SIG-M5 treated with dmso at 0.1 percent for 504 hours (cell line): ENCODE measurements around the gene CECR2.

ENCODE experiments used
- DNase-seq: peaks from one replicate; lab custom pipeline; 2025; ENCODE audit not compliant: unreplicated experiment; lab: John Stamatoyannopoulos, UW

CECR2 gene

GRCh38 chr22:17369439-17370025 lies at the start of gene CECR2:
Gene CECR2, plus strand, starts transcription at chr22:17369460. Its CDS starts 324 bp downstream, at chr22:17369784.
- no peak for DNase-seq

DNA sequence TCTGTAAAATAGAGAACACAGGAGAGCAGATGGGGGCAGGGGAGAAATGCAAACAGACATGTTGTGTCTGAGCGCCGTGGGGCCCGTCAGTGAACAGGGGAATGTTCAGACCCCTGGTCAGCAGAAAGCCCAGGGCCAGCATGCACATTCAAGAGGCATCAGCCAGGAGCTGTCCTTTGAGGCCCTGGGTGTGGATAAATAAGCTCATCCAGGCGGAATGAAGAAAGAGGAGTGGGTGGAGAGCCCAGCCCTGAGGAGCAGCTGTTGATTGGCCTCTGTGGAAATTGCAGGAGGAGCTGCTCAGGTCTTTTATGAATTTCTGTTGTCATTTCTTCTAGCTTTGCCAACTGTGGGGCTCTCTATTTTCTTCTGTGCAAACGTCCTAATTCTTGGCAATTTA lies 49.7 kb upstream of the CECR2 start:
- no peak for DNase-seq

GRCh38 chr22:17322511-17322910 lies 46.7 kb upstream of the CECR2 start:
- no peak for DNase-seq

DNA sequence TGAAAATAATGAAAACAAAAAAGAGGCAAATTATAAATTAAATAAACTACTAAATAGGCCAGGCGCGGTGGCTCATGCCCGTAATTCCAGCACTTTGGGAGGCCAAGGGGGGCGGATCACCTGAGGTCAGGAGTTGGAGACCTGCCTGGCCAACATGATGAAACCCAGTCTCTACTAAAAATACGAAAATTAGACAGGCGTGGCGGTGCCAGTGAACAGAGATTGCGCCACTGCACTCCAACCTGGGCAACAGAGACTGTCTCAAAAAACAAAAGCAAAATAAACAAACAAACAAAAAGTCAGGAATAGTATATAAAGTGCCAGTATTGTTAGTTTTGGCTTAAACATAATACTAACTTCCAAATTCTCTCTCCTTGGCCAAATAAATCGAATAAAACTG lies 37.6 kb upstream of the CECR2 start:
- DNase-seq, result no peak

GRCh38 chr22:17332109-17332800 lies 37.0 kb upstream of the CECR2 start:
- DNase-seq, result no peak

DNA sequence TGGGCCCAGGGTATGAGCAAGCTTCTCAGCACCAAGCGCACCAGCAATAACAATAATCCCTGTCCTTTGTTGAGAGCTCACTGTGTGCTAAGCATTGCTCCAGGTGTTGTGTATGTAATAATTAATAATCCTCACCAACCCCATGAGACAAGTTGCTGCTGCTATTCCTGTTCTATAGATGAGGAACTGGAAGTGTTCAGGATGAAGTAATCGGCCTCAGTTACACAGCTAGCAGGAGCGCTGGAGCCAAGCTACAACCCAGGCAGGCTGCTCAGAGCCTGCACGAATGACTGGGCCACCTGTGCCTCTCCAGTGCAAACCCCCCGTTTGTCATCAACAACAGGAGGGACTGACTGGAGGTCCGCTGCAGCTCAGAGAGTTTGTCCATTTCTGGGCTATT lies 35.2 kb upstream of the CECR2 start:
- DNase-seq, result peak; percentile 53

DNA sequence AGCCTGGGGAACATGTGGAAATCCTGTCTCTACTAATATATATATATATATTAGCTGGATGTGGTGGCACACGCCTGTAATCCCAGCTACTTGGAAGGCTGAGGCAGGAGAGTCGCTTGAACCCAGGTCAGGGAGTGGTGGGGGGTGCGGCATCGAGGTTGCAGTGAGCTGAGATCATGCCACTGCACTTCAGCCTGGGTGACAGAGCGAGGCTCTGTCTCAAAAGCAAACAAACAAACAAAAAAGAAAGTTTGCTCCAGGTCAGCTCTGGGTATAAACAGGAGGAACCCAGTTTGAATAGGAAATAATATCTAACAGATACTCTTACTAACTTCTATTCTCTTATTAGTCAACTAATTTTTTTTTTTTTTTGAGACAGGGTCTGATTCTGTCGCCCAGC lies 34.3 kb upstream of the CECR2 start:
- DNase-seq, result no peak

DNA sequence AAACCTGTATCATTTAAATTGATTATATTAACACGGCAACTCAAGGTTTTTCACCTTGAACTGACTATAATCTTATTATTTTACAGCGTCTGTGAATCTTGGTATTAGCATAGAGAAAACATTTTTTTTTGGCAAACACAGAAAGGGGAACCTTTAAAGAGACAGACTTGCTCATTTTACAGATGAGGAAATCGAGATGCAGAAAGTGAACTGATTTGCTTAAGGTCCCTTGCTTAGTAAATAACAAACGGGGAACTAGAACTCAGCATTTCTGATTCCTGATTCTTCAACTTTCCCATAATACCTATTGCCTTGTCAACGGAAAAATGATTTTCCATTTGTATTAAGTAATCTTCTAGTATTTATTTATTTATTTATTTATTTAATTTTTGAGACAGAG lies 33.2 kb upstream of the CECR2 start:
- peak; percentile 37 for DNase-seq

GRCh38 chr22:17337639-17338038 lies 31.6 kb upstream of the CECR2 start:
- DNase-seq, result no peak

- DNase-seq, result peak; percentile 85
These were observed 30.1 kb upstream of the CECR2 start for GRCh38 chr22:17339095-17339693.

- no peak for DNase-seq
These were observed 26.9 kb upstream of the CECR2 start for GRCh38 chr22:17342361-17342760.

DNA sequence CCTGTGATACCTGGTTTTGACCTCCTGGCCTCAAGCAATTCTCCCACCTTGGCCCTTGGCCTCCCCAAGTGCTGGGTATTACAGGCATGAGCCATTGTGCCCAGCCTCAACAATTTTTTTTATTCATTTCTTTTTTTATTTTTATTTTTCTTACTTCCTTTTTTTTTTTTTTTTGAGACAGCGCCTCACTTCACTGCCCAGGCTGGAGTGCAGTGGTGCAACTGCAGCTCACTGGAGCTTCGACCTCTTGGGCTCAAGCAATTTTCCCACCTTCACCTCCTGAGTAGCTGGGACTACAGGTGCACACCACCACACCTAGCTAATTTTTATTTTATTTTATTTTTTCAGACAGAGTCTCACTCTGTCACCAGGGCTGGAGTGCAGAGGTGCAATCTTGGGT lies 25.5 kb upstream of the CECR2 start:
- DNase-seq, result no peak

GRCh38 chr22:17346578-17346977 lies 22.7 kb upstream of the CECR2 start:
- no peak for DNase-seq

DNA sequence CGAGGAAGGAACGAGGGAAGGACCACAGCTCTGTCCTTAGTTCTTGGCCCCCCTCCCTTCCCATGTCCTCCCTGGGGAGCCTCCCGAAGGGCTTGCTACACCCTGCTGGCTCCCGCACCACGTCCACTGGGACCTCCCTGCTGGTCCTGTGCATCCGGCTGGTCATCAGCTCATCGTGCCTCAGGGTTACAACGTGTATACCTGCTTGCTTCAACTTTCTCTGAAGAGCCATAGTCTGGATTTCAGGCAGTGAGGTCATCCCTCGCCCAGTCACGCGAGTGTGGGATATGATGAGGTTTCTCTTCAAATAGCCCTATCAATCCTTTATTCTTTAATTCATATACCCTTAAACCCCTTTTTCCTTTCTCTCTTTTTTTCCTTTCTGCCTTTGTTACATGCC lies 21.5 kb upstream of the CECR2 start:
- DNase-seq, result no peak

- no peak for DNase-seq
These were observed 20.7 kb upstream of the CECR2 start for GRCh38 chr22:17348464-17349103.

DNA sequence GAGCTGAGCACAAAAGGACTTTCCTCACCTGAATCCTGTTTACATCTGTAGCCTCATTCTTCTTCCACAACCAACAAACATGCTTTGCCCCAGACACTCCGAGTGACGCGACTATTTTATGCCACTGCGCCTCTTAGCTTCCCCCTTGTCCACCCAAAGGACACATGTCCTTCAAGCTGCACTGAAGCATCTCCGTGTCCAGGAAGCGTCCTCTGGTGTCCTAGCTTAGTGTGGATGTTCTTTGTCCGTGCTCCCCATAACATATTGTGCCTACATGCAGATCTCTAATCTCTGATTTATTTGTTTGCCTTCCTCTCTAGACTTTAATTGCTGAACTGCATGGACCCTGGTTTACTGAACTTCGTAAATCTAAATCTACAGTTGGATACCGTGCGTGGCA lies 20.1 kb upstream of the CECR2 start:
- DNase-seq, result no peak

- no peak for DNase-seq
These were observed 19.0 kb upstream of the CECR2 start for GRCh38 chr22:17350292-17350691.

GRCh38 chr22:17352798-17353197 lies 16.5 kb upstream of the CECR2 start:
- no peak for DNase-seq

- no peak for DNase-seq
These were observed 11.6 kb upstream of the CECR2 start for GRCh38 chr22:17357688-17358087.

DNA sequence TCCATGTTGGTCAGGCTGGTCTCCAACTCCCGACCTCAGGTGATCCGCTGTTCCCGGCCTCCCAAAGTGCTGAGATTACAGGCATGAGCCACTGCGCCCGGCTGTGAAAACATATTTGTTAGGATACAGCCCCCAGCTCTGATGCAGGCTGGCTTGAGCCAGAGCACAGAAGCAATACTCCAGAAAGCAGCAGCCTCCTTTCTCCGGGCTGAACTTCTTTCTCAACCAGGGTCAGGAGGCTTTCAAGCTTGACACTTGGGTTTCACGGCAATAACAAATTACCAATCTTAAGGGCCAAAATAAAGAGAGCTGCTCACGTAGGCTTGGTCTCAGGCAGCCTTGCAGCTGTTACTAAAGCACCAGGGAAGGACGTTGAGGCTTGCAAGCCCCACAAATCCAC lies 10.8 kb upstream of the CECR2 start:
- no peak for DNase-seq

- DNase-seq, result peak; percentile 83
These were observed 9.8 kb upstream of the CECR2 start for GRCh38 chr22:17359501-17359900.

DNA sequence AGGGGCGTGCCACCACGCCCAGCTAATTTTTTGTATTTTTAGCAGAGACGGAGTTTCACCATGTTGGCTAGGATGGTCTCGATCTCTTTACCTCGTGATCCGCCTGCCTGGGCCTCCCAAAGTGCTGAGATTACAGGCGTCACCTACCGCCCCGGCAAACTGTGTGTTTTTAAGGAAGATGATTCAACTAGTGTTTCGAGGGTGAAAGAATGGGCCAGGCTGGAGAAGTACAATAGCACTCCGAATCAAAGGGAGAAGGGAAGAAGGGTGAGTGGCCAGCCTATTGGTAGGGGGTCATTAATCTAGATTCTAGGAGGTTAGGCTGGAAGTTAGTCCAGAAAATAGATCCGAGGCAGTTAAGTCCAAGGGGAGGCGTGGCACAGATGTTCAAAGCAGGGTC lies 2.9 kb upstream of the CECR2 start:
- no peak for DNase-seq
